Measurements from ENCODE around the gene GRIN1. TPM values are rescaled to one million over a fixed set of nuclear protein-coding genes. Genes with fewer than 3 reads are reported as not detected.
"Not testable (repeated sequence)": the region's sequence is repeated elsewhere in the genome, so short reads cannot be mapped to it uniquely, and the experiment has no call there.

GRIN1 gene
- total RNA-seq, 1 donor from 2014 or later, result not detected

DNA sequence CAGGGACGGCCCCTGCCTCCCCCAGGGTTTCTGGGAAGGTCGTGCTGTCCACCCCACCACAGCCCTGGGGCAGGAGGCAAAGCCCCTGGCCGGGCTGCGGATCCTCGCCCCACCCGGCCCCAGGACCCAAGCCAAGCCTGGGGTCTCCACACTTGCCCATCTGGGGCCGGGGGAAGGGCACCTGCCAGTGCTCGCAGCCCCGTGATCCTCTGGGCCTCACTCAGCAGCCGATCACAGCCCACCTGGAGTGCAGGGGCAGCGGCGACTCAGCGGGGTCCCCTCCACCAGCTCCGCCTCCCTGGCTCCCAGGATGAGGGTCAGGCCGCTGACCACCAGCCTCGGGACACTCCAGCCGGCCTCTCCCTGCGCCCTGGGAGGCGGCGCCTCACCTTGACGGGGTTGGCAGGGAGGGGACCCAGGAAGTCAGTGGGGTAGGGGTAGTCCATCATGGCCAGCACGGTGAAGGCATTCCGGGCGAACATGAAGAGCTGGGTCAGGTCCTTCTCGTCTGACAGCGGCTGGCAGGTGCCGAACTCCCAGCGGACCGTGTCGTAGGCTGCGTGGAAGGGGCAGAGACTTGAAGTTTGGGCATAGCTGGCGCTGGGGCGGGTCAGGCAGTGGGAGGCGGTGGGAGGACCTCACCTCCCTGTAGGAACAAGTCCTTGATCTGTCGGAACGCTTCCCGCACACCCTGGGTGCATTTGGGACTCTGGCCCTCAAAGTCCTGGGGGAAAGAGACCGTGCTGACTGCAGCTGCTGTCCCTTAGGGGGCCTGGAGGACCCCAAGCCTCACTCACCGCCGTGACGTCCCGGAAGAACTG is 26.2 kb upstream of the GRIN1 start:
- Histone ChIP-seq H3K4me3 (ENCODE audit: low read length in 3 of 3) (no peak overlapping the region), H3K36me3 (ENCODE audit: control insufficient read depth in 3 of 3, insufficient read depth in 3 of 3, low read length in 3 of 3) (peaks cover 23 to 27% (median 25%) of the 10 kb centered on the region in 3 donors), H3K9me3 (ENCODE audit: control insufficient read depth in 3 of 3, low read length in 3 of 3) (no peaks in the 10 kb centered on the region), H3K27me3 (ENCODE audit: control insufficient read depth in 3 of 3, insufficient read depth in 3 of 3, low read length in 3 of 3) (no peaks in the 10 kb centered on the region), H3K4me1 (ENCODE audit: control insufficient read depth in 3 of 3, insufficient read depth in 3 of 3, low read length in 3 of 3) (peaks cover 5 to 7% (median 6%) of the 10 kb centered on the region in 3 donors), H3K9ac (ENCODE audit: low read depth in 1 of 3, low read length in 3 of 3) (no peak overlapping the region), H3K27ac (ENCODE audit: low read depth, low read length) (no peak overlapping the region)

GRCh38 chr9:137113385-137114159 is 25.4 kb upstream of the GRIN1 start:
- Histone ChIP-seq H3K4me3 (ENCODE audit: low read length in 3 of 3) (no peak overlapping the region), H3K9me3 (ENCODE audit: control insufficient read depth in 3 of 3, low read length in 3 of 3) (no peaks in the 10 kb centered on the region), H3K27ac (ENCODE audit: low read depth, low read length) (no peak overlapping the region), H3K4me1 (ENCODE audit: control insufficient read depth in 3 of 3, insufficient read depth in 3 of 3, low read length in 3 of 3) (peaks cover 5 to 7% (median 6%) of the 10 kb centered on the region in 3 donors), H3K9ac (ENCODE audit: low read depth in 1 of 3, low read length in 3 of 3) (no peak overlapping the region), H3K27me3 (ENCODE audit: control insufficient read depth in 3 of 3, insufficient read depth in 3 of 3, low read length in 3 of 3) (no peaks in the 10 kb centered on the region), H3K36me3 (ENCODE audit: control insufficient read depth in 3 of 3, insufficient read depth in 3 of 3, low read length in 3 of 3) (peaks cover 16 to 19% (median 18%) of the 10 kb centered on the region in 3 donors)

DNA sequence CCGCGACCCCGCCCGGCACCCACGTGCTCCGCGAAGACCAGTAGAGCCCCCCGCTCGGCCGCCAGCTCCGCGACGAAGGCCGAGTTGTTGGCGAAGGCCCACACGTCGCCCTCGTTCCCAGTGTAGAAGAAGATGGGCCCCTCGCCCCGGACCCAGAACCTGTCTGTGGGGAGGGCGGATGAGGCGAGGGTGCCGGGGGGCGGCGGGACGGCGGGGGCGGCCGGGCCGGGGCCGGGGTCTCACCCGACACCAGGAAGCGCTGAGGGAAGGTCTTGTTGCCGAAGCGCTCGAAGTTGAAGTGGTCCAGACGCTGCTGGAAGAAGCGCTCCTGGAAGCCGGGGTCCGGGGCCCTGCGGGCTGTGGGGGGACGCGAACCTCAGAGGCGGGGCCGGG is 24.7 kb upstream of the GRIN1 start:
- peaks cover 9 to 15% (median 12%) of the 10 kb centered on the region in 3 donors for H3K36me3 ChIP-seq (ENCODE audit: control insufficient read depth in 3 of 3, insufficient read depth in 3 of 3, low read length in 3 of 3)
- H3K9me3 ChIP-seq (ENCODE audit: control insufficient read depth in 3 of 3, low read length in 3 of 3), result no peaks in the 10 kb centered on the region
- H3K27me3 ChIP-seq (ENCODE audit: control insufficient read depth in 3 of 3, insufficient read depth in 3 of 3, low read length in 3 of 3), result no peaks in the 10 kb centered on the region
- no peak overlapping the region for H3K27ac ChIP-seq (ENCODE audit: low read depth, low read length)
- peak overlapping the region; percentile 30 to 71 (median 68) for H3K4me3 ChIP-seq (ENCODE audit: low read length in 3 of 3)
- peaks cover 5 to 10% (median 6%) of the 10 kb centered on the region in 3 donors for H3K4me1 ChIP-seq (ENCODE audit: control insufficient read depth in 3 of 3, insufficient read depth in 3 of 3, low read length in 3 of 3)
- H3K9ac ChIP-seq (ENCODE audit: low read depth in 1 of 3, low read length in 3 of 3), result peak overlapping the region in 2 of 3 donors; percentile 50 to 69

DNA sequence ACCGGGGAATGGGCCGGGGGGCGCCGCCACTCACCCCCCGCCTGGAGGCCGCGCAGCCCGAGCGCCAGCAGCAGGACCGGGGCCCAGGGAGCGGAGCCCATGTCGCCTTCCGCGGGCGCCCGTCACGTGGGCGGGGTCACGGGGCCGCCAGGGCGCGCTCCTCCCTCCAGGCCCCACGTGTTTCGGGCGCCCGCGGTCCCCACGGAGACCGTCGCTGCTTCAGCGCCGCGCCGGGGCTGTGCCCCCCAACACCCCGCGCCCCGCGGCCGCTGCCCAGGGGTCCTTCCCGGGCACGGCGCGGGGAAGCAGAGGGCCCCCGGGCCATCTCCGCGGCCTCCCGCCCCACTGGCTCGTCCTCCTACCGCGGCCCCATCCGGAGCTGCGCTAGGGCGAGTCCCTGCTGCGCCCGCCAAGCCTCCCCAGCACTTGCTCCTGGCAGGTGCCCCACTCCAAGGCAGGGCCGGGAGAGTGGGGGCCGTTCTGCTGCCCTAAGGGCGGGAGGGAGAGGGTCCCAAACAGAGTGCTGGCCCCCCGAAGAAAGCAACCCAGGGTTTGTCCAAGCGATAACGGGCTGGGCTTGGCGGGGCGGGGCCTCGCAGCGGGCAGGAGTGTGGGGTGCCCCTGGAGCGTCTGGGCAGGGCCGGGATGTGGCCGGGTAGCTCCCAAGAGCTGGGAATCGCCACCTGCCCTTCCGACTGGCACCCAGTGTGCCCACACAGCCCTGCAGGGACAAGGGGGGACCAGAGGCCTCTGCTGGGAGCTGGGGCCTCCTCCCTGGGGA is 24.2 kb upstream of the GRIN1 start, which contains the start of gene DPP7:
TSS of gene DPP7 (minus strand) at position 121 of the 781 bp plus-strand sequence. CDS start at position 101, 20 bp downstream.
- no peaks in the 10 kb centered on the region for H3K27me3 ChIP-seq (ENCODE audit: control insufficient read depth in 3 of 3, insufficient read depth in 3 of 3, low read length in 3 of 3)
- peaks cover 5 to 10% (median 6%) of the 10 kb centered on the region in 3 donors for H3K4me1 ChIP-seq (ENCODE audit: control insufficient read depth in 3 of 3, insufficient read depth in 3 of 3, low read length in 3 of 3)
- peak within 1 kb of the TSS; percentile 30 to 71 (median 68) for H3K4me3 ChIP-seq (ENCODE audit: low read length in 3 of 3)
- H3K27ac ChIP-seq (ENCODE audit: low read depth, low read length), result no peak within 1 kb of the TSS
- H3K36me3 ChIP-seq (ENCODE audit: control insufficient read depth in 3 of 3, insufficient read depth in 3 of 3, low read length in 3 of 3), result peaks cover 6 to 13% (median 8%) of the 10 kb centered on the region in 3 donors
- H3K9me3 ChIP-seq (ENCODE audit: control insufficient read depth in 3 of 3, low read length in 3 of 3), result no peaks in the 10 kb centered on the region
- H3K9ac ChIP-seq (ENCODE audit: low read depth in 1 of 3, low read length in 3 of 3), result peak within 1 kb of the TSS in 2 of 3 donors; percentile 59 to 69

- peak overlapping the region in 1 of 3 donors; percentile 69 for H3K9ac ChIP-seq (ENCODE audit: low read depth in 1 of 3, low read length in 3 of 3)
- H3K9me3 ChIP-seq (ENCODE audit: control insufficient read depth in 3 of 3, low read length in 3 of 3), result no peaks in the 10 kb centered on the region
- peaks cover 5 to 10% (median 6%) of the 10 kb centered on the region in 3 donors for H3K4me1 ChIP-seq (ENCODE audit: control insufficient read depth in 3 of 3, insufficient read depth in 3 of 3, low read length in 3 of 3)
- peak overlapping the region in 2 of 3 donors; percentile 68 to 71 for H3K4me3 ChIP-seq (ENCODE audit: low read length in 3 of 3)
- H3K27me3 ChIP-seq (ENCODE audit: control insufficient read depth in 3 of 3, insufficient read depth in 3 of 3, low read length in 3 of 3), result no peaks in the 10 kb centered on the region
- H3K36me3 ChIP-seq (ENCODE audit: control insufficient read depth in 3 of 3, insufficient read depth in 3 of 3, low read length in 3 of 3), result peaks cover 5 to 9% (median 6%) of the 10 kb centered on the region in 3 donors
- H3K27ac ChIP-seq (ENCODE audit: low read depth, low read length), result no peak overlapping the region
These were observed 23.4 kb upstream of the GRIN1 start for GRCh38 chr9:137115394-137116026.

- Histone ChIP-seq H3K27me3 (ENCODE audit: control insufficient read depth in 3 of 3, insufficient read depth in 3 of 3, low read length in 3 of 3) (no peaks in the 10 kb centered on the region), H3K27ac (ENCODE audit: low read depth, low read length) (no peak overlapping the region), H3K9ac (ENCODE audit: low read depth in 1 of 3, low read length in 3 of 3) (no peak overlapping the region), H3K36me3 (ENCODE audit: control insufficient read depth in 3 of 3, insufficient read depth in 3 of 3, low read length in 3 of 3) (peaks cover under 1 to 6% (median 6%) of the 10 kb centered on the region in 3 donors), H3K4me1 (ENCODE audit: control insufficient read depth in 3 of 3, insufficient read depth in 3 of 3, low read length in 3 of 3) (peaks cover 5 to 10% (median 6%) of the 10 kb centered on the region in 3 donors), H3K9me3 (ENCODE audit: control insufficient read depth in 3 of 3, low read length in 3 of 3) (no peaks in the 10 kb centered on the region), H3K4me3 (ENCODE audit: low read length in 3 of 3) (no peak overlapping the region)
These were observed 22.9 kb upstream of the GRIN1 start for GRCh38 chr9:137116027-137116507.

- no peaks in the 10 kb centered on the region for H3K9me3 ChIP-seq (ENCODE audit: control insufficient read depth in 3 of 3, low read length in 3 of 3)
- peaks cover 0 to 6% (median 6%) of the 10 kb centered on the region in 3 donors for H3K36me3 ChIP-seq (ENCODE audit: control insufficient read depth in 3 of 3, insufficient read depth in 3 of 3, low read length in 3 of 3)
- H3K27me3 ChIP-seq (ENCODE audit: control insufficient read depth in 3 of 3, insufficient read depth in 3 of 3, low read length in 3 of 3), result no peaks in the 10 kb centered on the region
- no peak overlapping the region for H3K27ac ChIP-seq (ENCODE audit: low read depth, low read length)
- no peak overlapping the region for H3K4me3 ChIP-seq (ENCODE audit: low read length in 3 of 3)
- no peak overlapping the region for H3K9ac ChIP-seq (ENCODE audit: low read depth in 1 of 3, low read length in 3 of 3)
- peaks cover 5 to 10% (median 6%) of the 10 kb centered on the region in 3 donors for H3K4me1 ChIP-seq (ENCODE audit: control insufficient read depth in 3 of 3, insufficient read depth in 3 of 3, low read length in 3 of 3)
These were observed 22.2 kb upstream of the GRIN1 start for GRCh38 chr9:137116728-137117127.

DNA sequence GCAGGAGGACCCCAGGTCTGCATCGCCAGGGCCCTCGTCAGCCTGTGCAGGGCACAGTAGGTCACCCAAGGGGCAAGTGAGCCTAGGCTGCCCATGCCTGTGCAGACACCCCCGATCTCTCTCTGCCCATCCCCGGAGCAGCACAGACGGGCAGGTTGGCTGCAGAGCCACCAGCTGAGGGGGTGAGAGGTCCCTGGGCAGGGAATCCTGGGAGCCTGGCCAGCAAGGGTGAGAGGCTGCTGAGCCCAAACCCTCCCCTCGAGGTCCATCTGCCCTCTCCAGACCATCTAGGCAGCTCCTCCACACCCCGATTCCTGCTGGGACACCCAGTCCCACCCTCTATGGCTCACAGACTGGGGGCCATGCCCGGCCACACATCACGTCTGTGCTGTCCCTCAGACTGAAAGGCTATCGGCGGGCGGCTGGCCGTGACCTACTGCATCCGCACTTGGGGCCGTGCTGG is 21.7 kb upstream of the GRIN1 start:
- no peaks in the 10 kb centered on the region for H3K27me3 ChIP-seq (ENCODE audit: control insufficient read depth in 3 of 3, insufficient read depth in 3 of 3, low read length in 3 of 3)
- H3K9ac ChIP-seq (ENCODE audit: low read depth in 1 of 3, low read length in 3 of 3), result no peak overlapping the region
- H3K36me3 ChIP-seq (ENCODE audit: control insufficient read depth in 3 of 3, insufficient read depth in 3 of 3, low read length in 3 of 3), result peaks cover 0 to 6% (median 6%) of the 10 kb centered on the region in 3 donors
- no peak overlapping the region for H3K4me3 ChIP-seq (ENCODE audit: low read length in 3 of 3)
- peaks cover 5 to 10% (median 6%) of the 10 kb centered on the region in 3 donors for H3K4me1 ChIP-seq (ENCODE audit: control insufficient read depth in 3 of 3, insufficient read depth in 3 of 3, low read length in 3 of 3)
- H3K9me3 ChIP-seq (ENCODE audit: control insufficient read depth in 3 of 3, low read length in 3 of 3), result no peaks in the 10 kb centered on the region
- no peak overlapping the region for H3K27ac ChIP-seq (ENCODE audit: low read depth, low read length)

- not testable (repeated sequence) for H3K36me3 ChIP-seq (ENCODE audit: control insufficient read depth in 3 of 3, insufficient read depth in 3 of 3, low read length in 3 of 3)
These were observed 20.8 kb upstream of the GRIN1 start for GRCh38 chr9:137118092-137118603.

More at GRCh38 chr9:137118092-137118603, 20.8 kb upstream of the GRIN1 start:
- not testable (repeated sequence) for H3K27ac ChIP-seq (ENCODE audit: low read depth, low read length); H3K9me3 ChIP-seq (ENCODE audit: control insufficient read depth in 3 of 3, low read length in 3 of 3); H3K27me3 ChIP-seq (ENCODE audit: control insufficient read depth in 3 of 3, insufficient read depth in 3 of 3, low read length in 3 of 3); H3K9ac ChIP-seq (ENCODE audit: low read depth in 1 of 3, low read length in 3 of 3); H3K4me3 ChIP-seq (ENCODE audit: low read length in 3 of 3); H3K4me1 ChIP-seq (ENCODE audit: control insufficient read depth in 3 of 3, insufficient read depth in 3 of 3, low read length in 3 of 3)

All from skeletal muscle tissue (tissue), 4 donors.